Stimulated activated CD8-positive, alpha-beta memory T cell treated with anti-CD3 and anti-CD28 coated beads, Interleukin-4, amount 100 ng/mL, for 4 hours (primary cell): ENCODE measurements around the gene RHBDL3.
"Not testable (repeated sequence)": the region's sequence is repeated elsewhere in the genome, so short reads cannot be mapped to it uniquely, and the experiment has no call there.

Experiments
- DNase-seq, 2 donors: peaks; one replicate each; pipeline ENCODE4 v3.0.0-alpha.2; 2020; ENCODE audit warnings: low read depth in 2 of 2, low spot score in 1 of 2

Gene RHBDL3

GRCh38 chr17:32323046-32323445 lies 57.4 kb downstream of the RHBDL3 start:
- DNase-seq, result no peak

DNA sequence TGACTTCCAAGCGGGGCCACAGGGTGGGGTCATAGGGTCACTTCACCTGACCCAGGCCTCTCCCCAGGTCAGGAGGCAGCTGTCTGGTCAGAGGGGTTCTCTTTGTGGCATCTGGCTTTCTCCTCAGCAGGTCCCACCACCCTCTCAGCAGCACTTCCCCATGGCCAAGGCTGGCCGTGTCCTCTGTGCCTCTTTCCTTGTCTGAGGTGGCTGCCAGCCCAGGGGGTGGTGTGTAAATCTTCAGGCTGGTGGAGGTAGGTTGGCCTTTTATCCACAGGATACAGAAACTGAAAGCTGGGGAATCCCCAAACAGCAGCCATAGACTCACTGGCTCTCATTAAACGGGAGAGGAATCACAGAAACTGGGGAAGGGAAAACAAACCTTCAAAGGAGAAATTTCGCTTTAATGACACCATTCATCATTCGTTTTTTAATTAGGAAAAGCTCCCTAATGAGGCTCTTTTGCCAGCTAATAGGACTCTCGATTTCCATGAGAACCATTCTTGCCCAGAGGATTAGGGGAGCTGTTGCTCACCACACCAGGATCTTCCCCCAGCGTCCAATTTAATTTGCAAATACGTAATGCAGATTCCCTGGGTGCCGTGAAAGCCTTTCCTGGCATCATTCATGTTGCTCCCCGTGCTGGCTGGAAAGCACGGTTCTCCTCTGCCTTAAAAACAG lies 58.3 kb downstream of the RHBDL3 start:
- DNase-seq, result no peak

GRCh38 chr17:32327911-32328310 lies 62.3 kb downstream of the RHBDL3 start:
- DNase-seq, result no peak

GRCh38 chr17:32330147-32330546 lies 64.5 kb downstream of the RHBDL3 start:
- no peak for DNase-seq

- no peak for DNase-seq
Observed at GRCh38 chr17:32331243-32332040, 65.8 kb downstream of the RHBDL3 start.

GRCh38 chr17:32333187-32333586 lies 67.6 kb downstream of the RHBDL3 start:
- no peak for DNase-seq

GRCh38 chr17:32335046-32335445 lies 69.4 kb downstream of the RHBDL3 start:
- DNase-seq, result no peak

DNA sequence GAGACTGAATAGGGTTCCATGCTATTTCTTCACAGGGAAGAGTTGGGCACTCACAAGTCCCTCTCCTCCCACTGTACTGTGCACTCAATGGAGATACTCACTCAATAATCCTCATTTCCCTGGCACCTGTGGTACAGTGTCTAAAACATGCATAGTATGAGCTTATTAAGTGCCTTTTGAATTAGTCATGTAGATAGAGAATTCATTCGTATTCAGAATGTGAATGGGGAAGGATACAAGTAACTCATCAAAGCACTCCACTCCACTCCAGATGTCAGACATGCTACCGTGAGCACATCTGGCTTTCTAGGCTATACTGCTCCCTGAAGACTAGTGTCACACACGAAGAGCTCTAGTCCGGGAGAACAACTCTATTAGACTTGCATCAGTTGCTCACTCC lies 70.1 kb downstream of the RHBDL3 start:
- no peak for DNase-seq

GRCh38 chr17:32341141-32341856 lies 75.7 kb downstream of the RHBDL3 start:
- no peak for DNase-seq

- DNase-seq, result peak; percentile 51 to 62
Observed at GRCh38 chr17:32341857-32342602, 76.4 kb downstream of the RHBDL3 start, which contains the start of gene C17orf75. TSS of gene C17orf75 (minus strand) at chr17:32342173. CDS start at chr17:32342139, 34 bp downstream.

- DNase-seq, result no peak
Observed at GRCh38 chr17:32342603-32343325, 77.1 kb downstream of the RHBDL3 start.

DNA sequence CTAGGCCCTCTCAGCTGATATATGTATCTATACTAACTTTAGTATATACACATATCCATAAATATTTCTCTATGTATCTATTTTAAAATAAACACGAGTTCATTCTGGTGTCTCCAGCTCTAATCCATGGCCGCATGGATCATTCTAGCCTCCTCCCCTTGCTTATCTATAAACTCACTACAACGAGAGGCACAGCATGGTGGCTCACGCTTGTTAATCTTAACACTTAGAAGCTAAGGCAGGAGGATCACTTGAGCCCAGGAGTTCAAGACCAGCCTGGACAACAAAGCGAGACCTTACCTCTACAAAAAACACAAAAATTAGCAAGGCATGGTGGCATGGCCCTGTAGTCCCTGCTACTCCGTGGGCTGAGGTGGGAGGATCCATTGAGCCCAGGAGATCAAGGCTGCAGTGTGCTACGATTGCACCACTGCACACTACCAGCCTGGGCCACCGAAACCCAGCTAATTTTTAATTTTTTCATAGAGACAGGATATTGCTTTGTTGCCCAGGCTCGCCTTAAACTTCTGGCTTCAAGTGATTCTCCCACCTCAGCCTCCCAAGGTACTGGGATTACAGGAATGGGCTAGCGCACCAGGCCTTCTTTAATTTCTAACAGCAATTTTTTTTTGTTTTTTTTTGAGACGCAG lies 80.4 kb downstream of the RHBDL3 start:
- DNase-seq, result no peak

DNA sequence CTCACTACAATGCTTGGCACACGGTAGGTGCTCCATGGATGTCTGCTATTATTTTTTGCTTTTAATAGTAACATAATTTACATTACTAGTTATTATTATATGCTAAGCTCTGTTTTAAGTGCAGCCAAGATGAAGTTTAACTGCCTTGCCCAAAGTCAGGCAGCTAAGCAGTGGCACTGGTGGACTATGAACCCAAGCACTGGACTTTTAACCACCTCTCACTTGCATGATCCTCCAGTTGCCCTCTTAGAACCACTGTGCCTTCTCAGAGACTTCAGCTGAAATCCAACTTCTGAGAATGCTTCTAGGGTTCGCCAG lies 82.8 kb downstream of the RHBDL3 start:
- DNase-seq, result no peak

GRCh38 chr17:32349503-32349853 lies 83.8 kb downstream of the RHBDL3 start:
- no peak for DNase-seq

GRCh38 chr17:32349854-32350665 lies 84.4 kb downstream of the RHBDL3 start, which contains the start of gene ZNF207:
TSS of gene ZNF207 (plus strand) at chr17:32350157. CDS start at chr17:32350286, 129 bp downstream.
- peak; percentile 88 for DNase-seq

DNA sequence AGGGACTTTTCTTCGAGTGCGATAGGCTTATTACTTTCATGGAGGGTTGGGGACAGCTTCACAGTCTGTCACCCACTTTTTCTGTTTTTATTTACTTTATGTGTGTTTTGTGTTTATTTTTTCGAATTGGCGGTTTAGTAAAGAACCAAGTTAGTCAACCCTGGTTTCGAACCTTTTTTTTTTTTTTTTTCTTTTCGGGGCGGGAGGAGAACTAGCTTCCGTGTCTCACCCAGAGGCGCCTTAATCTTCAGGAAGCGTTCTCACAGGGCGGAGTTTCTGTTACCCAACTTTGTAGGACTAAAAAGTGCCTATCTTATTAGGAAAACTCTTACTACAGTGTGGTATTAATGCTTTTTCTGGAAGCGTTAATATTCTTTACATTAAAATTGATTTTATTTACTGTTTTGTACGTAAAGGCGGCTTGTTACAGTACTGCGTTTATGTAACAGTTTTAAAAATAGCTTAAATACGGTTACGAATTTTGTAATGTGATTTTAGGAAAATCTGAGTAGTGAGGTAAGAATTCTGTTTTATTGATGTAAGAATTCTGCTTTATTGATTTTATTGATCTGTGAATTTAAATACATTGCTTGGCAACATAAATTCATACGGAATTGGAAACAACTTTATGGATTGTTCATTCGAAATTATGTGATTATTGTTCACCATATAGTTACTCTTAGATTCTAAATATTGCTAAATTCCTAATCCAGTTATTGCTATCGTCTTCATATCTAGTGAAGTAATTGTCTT lies 85.2 kb downstream of the RHBDL3 start:
- no peak for DNase-seq

GRCh38 chr17:32352734-32353133 lies 87.1 kb downstream of the RHBDL3 start:
- not testable (repeated sequence) for DNase-seq

GRCh38 chr17:32355649-32356377 lies 90.2 kb downstream of the RHBDL3 start:
- DNase-seq, result no peak
